Activated B cell treated with CpG ODN at 0.5 μM for 24 hours (primary cell): Measurements from ENCODE around the gene MAN1A1. TPM values are rescaled to one million over a fixed set of nuclear protein-coding genes. Genes with fewer than 3 reads are reported as not detected.

Source experiments
- ATAC-seq: fragments of 200-7000 bp; cut with Tn5 transposase; one replicate; pipeline ENCODE4 v1.10.0; 2021; ENCODE audit warnings: low read depth, mild to moderate bottlenecking, moderate library complexity
- CTCF ChIA-PET: fragments of 350-600 bp; sonication (Branson Sonifier 250); formaldehyde crosslinking; loops from one replicate; lab custom pipeline; 2021; ENCODE audit warnings: antibody characterized with exemption; lab: Charles Lee
- POLR2A ChIA-PET: fragments of 350-600 bp; sonication (Branson Sonifier 250); formaldehyde crosslinking; loops from one replicate; lab custom pipeline; 2021; ENCODE audit warnings: antibody characterized with exemption; lab: Charles Lee
- DNase-seq: peaks from one replicate; pipeline ENCODE4 v3.0.0; 2022
- H3K27ac Mint-ChIP-seq: one replicate; pipeline ENCODE4 v1.8.0; 2020; ENCODE audit warnings: mixed read lengths
- H3K27me3 Mint-ChIP-seq: one replicate; pipeline ENCODE4 v1.8.0; 2021; ENCODE audit warnings: mixed read lengths
- H3K36me3 Mint-ChIP-seq: one replicate; pipeline ENCODE4 v1.8.0; 2021; ENCODE audit warnings: low read depth, mixed read lengths
- H3K4me1 Mint-ChIP-seq: one replicate; pipeline ENCODE4 v1.8.0; 2021; ENCODE audit warnings: mixed read lengths
- H3K4me3 Mint-ChIP-seq: one replicate; pipeline ENCODE4 v1.8.0; 2020; ENCODE audit warnings: mild to moderate bottlenecking, mixed read lengths
- H3K9me3 Mint-ChIP-seq: one replicate; pipeline ENCODE4 v1.8.0; 2020; ENCODE audit warnings: mixed read lengths
- intact Hi-C: fragments of 100-400 bp; cut with micrococcal nuclease; formaldehyde crosslinking; loops from one replicate; pipeline ENCODE4 v1.15.1; 2024
- total RNA-seq: library from RNA; stranded (reverse); gene quantifications from 2 replicates; pipeline ENCODE4 v1.2.3, GENCODE V29; 2022
- TF ChIP-seq, protein P1 (sequence below): fragments of 200-600 bp; IDR thresholded peaks from one replicate; pipeline ENCODE4 v1.8.0; 2022; ENCODE audit warnings: antibody characterized with exemption, mild to moderate bottlenecking

Gene MAN1A1
- total RNA-seq, 1 donor from 2014 or later: 18.1 TPM

DNA sequence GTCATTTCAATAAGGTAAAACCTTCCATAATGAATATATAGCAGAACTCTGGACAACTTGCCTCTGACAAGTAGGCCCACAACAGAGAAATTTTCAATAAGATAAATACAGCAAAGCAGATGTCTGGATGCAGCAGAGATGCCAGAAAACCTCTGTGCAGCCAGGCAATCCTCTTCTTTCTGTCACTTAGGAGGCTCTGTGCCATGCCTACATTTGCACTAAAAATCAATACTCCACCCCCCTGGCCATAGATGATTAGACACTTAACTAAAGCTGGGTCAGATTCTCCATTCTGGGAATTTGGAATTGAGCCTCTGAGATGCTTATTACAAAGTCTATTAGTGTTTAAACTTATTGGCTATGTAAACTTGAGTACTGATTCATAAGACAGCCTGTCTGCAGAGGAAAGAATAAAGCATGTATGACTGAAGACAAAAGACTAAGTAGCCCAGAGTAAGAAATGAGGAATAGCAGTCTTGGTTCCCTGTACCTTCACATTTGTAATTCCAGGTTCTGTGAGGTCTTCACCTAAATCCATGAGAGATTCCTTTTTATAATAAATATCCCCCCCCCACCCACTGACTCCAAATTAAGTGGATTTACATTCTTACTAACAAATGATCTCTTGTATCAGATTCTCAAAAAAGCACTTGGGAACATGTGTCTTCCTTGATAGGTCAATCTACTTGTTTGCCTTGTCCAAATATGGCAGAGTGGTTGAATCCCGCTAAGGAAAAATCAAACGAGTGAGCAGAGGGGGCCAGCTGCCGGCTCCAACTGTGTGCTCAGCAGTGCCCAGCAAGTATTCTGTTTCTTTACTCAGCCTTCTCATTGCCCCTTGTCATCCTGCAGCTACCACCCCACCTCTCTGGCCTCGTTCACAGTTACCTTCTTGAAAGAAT, 20.4 kb downstream of the MAN1A1 start:
- intact Hi-C loops: no loop called here
- ATAC-seq: no peak
- ChIA-PET CTCF (interaction anchor here (1.1 kb wide), 1 partner anchor 21 kb away, joined by 3 read pairs; no protein-coding TSS in a partner anchor), POLR2A (no interaction called here)
- Mint-ChIP-seq H3K4me1 (peaks cover 11% of the 10 kb centered on the region), H3K27ac (no peak overlapping the region), H3K9me3 (no peaks in the 10 kb centered on the region), H3K27me3 (no peaks in the 10 kb centered on the region), H3K36me3 (peaks cover 7% of the 10 kb centered on the region), H3K4me3 (no peak overlapping the region)
- TF ChIP-seq, protein P1, sequence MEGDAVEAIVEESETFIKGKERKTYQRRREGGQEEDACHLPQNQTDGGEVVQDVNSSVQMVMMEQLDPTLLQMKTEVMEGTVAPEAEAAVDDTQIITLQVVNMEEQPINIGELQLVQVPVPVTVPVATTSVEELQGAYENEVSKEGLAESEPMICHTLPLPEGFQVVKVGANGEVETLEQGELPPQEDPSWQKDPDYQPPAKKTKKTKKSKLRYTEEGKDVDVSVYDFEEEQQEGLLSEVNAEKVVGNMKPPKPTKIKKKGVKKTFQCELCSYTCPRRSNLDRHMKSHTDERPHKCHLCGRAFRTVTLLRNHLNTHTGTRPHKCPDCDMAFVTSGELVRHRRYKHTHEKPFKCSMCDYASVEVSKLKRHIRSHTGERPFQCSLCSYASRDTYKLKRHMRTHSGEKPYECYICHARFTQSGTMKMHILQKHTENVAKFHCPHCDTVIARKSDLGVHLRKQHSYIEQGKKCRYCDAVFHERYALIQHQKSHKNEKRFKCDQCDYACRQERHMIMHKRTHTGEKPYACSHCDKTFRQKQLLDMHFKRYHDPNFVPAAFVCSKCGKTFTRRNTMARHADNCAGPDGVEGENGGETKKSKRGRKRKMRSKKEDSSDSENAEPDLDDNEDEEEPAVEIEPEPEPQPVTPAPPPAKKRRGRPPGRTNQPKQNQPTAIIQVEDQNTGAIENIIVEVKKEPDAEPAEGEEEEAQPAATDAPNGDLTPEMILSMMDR: no peak
- no peak for DNase-seq

DNA sequence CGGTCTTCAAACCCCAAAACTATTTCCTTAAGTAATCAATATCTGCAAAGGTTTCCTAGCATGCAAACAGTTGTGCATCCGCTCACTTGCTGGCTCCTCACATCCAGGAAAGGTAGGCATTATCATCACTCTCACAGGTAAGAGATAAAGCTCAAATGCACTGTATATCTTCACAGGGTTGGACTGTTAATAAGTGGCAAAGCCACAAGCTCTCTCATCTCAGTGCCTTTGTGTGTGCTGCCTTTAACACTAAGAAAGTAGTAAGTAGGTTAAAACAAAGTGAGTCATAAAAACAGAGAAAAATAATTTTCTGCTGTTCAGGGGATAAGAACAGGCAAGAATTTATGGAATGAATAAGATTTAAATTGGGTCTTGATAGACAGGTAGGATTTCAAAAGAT, 21.3 kb downstream of the MAN1A1 start:
- peaks cover 11% of the 10 kb centered on the region for H3K4me1 Mint-ChIP-seq
- CTCF ChIA-PET: interaction anchor here (1.1 kb wide), 1 partner anchor 22 kb away, joined by 3 read pairs; no protein-coding TSS in a partner anchor
- POLR2A ChIA-PET: no interaction called here
- TF ChIP-seq, protein P1: no peak
- H3K27me3 Mint-ChIP-seq: no peaks in the 10 kb centered on the region
- H3K4me3 Mint-ChIP-seq: no peak overlapping the region
- H3K27ac Mint-ChIP-seq: no peak overlapping the region
- intact Hi-C loops: no loop called here
- H3K9me3 Mint-ChIP-seq: no peaks in the 10 kb centered on the region
- DNase-seq (no peak), ATAC-seq (no peak)
- peaks cover 7% of the 10 kb centered on the region for H3K36me3 Mint-ChIP-seq

DNA sequence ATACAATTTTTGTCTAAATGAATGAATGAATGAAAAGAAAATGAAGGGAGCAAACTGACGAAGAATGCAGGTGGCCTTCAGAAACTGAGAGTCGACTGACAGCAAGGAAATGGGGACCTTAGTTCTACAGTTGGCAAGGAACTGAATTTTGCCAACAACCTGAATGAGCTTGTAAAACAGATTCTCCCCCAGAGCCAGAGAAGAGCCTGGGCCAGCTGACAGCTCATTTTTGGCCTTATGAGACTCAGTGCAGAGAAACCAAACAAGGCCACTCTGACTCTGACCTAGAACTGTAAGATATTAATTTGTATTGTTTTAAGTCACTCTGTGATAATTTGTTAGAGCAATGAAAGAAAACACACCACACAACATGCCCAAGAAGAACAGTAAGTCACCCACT, 21.8 kb downstream of the MAN1A1 start:
- ChIA-PET POLR2A (no interaction called here), CTCF (interaction anchor here (0.6 to 1.1 kb wide), 2 partner anchors 23 to 701 kb away, joined by 3 to 4 read pairs; no protein-coding TSS in a partner anchor)
- peaks cover 11% of the 10 kb centered on the region for H3K4me1 Mint-ChIP-seq
- no peaks in the 10 kb centered on the region for H3K27me3 Mint-ChIP-seq
- no peak overlapping the region for H3K4me3 Mint-ChIP-seq
- no peak for ATAC-seq
- peaks cover 7% of the 10 kb centered on the region for H3K36me3 Mint-ChIP-seq
- no peak for DNase-seq
- no peaks in the 10 kb centered on the region for H3K9me3 Mint-ChIP-seq
- TF ChIP-seq, protein P1: no peak
- no peak overlapping the region for H3K27ac Mint-ChIP-seq
- intact Hi-C loops: no loop called here

DNA sequence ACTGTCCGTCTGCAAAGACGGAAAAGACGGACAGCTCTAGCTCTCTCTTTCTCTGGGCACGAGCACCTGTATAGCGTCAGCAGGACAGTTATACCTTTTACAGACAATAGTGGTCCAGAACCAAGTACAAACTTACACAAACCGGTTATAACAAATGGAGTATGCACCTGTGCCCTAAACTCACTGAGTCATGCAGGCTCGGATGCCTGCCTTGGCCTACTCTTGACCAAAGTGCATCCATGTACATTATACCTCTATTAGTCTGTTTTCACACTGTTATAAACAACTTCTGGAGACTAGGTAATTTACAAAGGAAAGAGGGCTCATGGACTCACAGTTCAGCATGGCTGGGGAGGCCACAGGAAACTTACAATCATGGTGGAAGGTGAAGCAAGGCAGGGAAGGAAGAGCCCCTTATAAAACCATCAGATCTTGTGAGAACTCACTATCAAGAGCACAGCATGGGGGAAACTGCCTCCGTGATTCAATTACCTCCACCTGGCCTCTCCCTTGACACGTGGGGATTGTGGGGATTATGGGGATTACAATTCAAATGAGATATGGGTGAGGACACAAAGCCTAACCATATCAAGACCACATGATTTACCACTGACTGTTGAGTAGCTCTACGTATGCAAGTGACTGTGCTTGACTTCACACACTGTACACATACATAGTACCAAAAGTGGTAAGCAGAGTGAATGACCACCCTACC, 23.1 kb downstream of the MAN1A1 start:
- H3K4me1 Mint-ChIP-seq: peaks cover 6% of the 10 kb centered on the region
- ChIA-PET POLR2A (no interaction called here), CTCF (no interaction called here)

More for the DNA sequence above, 23.1 kb downstream of the MAN1A1 start:
- Mint-ChIP-seq H3K4me3 (no peak overlapping the region), H3K27me3 (no peaks in the 10 kb centered on the region), H3K27ac (no peak overlapping the region), H3K9me3 (no peaks in the 10 kb centered on the region), H3K36me3 (peaks cover 7% of the 10 kb centered on the region)
- no peak for DNase-seq
- TF ChIP-seq, protein P1: no peak
- ATAC-seq: no peak
- intact Hi-C loops: no loop called here
